HepG2 (cell line): ENCODE data around the gene APIP. TPM values are rescaled to one million over a fixed set of nuclear protein-coding genes. Genes with fewer than 3 reads are reported as not detected.

ENCODE experiments used
- AGO2 ChIP-seq: fragments of 200-400 bp; formaldehyde crosslinking; optimal IDR thresholded peaks from 2 replicates; pipeline ENCODE3; 2017; ENCODE audit warnings: mild to moderate bottlenecking, low read depth, low read length, moderate library complexity
- ARNT2 ChIP-seq: sonication (generic); formaldehyde crosslinking; IDR thresholded peaks from 2 replicates; pipeline ENCODE4 v1.8.0; 2022; ENCODE audit warnings: mild to moderate bottlenecking, low read depth, missing genetic modification reagents, moderate library complexity
- CREB1 ChIP-seq, 2 experiments: fragments of 450-650 bp in 1 of 2; IDR thresholded peaks; 2 replicates each; pipeline ENCODE4 v1.6.1; 2016 to 2017; ENCODE audit warnings: control low read depth in 1 of 2, mild to moderate bottlenecking in 1 of 2, missing compliant biosample characterization in 1 of 2, missing genetic modification characterization in 1 of 2
- FOXM1 ChIP-seq: sonication (generic); formaldehyde crosslinking; IDR thresholded peaks from 2 replicates; pipeline ENCODE4 v1.5.0; 2020; ENCODE audit warnings: missing genetic modification reagents
- GATAD2A ChIP-seq: IDR thresholded peaks from 2 replicates; pipeline ENCODE4 v1.6.1; 2016
- GFI1 ChIP-seq: sonication (generic); formaldehyde crosslinking; IDR thresholded peaks from 2 replicates; pipeline ENCODE4 v1.5.0; 2020; ENCODE audit warnings: missing genetic modification reagents, mild to moderate bottlenecking, borderline replicate concordance
- MXD4 ChIP-seq: IDR thresholded peaks from 2 replicates; pipeline ENCODE4 v1.6.1; 2016; ENCODE audit warnings: mild to moderate bottlenecking, missing biosample characterization, missing genetic modification reagents
- PAX8 ChIP-seq: sonication (generic); formaldehyde crosslinking; IDR thresholded peaks from 2 replicates; pipeline ENCODE4 v1.8.0; 2022; ENCODE audit warnings: mild to moderate bottlenecking, missing genetic modification reagents, borderline replicate concordance
- PAXIP1 ChIP-seq: sonication (generic); formaldehyde crosslinking; conservative IDR thresholded peaks from 2 replicates; pipeline ENCODE4 v1.4.0; 2020; ENCODE audit warnings: mild to moderate bottlenecking, missing genetic modification reagents, moderate library complexity
- PCBP1 ChIP-seq: fragments of 200-400 bp; formaldehyde crosslinking; IDR thresholded peaks from 2 replicates; pipeline ENCODE4 v1.6.1; 2017; ENCODE audit warnings: mild to moderate bottlenecking, low read depth, low read length, borderline replicate concordance
- PHF8 ChIP-seq: sonication (generic); formaldehyde crosslinking; IDR thresholded peaks from 2 replicates; pipeline ENCODE4 v1.5.0; 2020; ENCODE audit warnings: missing genetic modification reagents
- RFXANK ChIP-seq: IDR thresholded peaks from 2 replicates; pipeline ENCODE4 v1.6.1; 2016
- SNRNP70 ChIP-seq: fragments of 200-400 bp; formaldehyde crosslinking; IDR thresholded peaks from 2 replicates; pipeline ENCODE4 v1.6.1; 2017; ENCODE audit warnings: mild to moderate bottlenecking, low read depth, low read length, moderate library complexity
- TMF1 ChIP-seq: sonication (generic); formaldehyde crosslinking; IDR thresholded peaks from 2 replicates; pipeline ENCODE4 v1.8.1; 2022; ENCODE audit warnings: low read depth, missing genetic modification reagents
- WIZ ChIP-seq: sonication (generic); formaldehyde crosslinking; IDR thresholded peaks from 2 replicates; pipeline ENCODE4 v1.5.1; 2020; ENCODE audit warnings: mild to moderate bottlenecking, missing genetic modification reagents
- ZFAT ChIP-seq: sonication (generic); formaldehyde crosslinking; conservative IDR thresholded peaks from 2 replicates; pipeline ENCODE4 v1.8.1; 2023; ENCODE audit warnings: missing genetic modification reagents, inconsistent platforms
- ZNF580 ChIP-seq: IDR thresholded peaks from 2 replicates; pipeline ENCODE4 v1.6.1; 2016; ENCODE audit warnings: low read depth, borderline replicate concordance
- ZNF605 ChIP-seq: sonication (generic); formaldehyde crosslinking; IDR thresholded peaks from 2 replicates; pipeline ENCODE4 v1.8.0; 2022; ENCODE audit warnings: mild to moderate bottlenecking, missing genetic modification reagents
- polyA plus RNA-seq, 8 experiments: library from polyadenylated mRNA; depleted of rRNA in 3 of 8; stranded (reverse) in 7 of 8; unstranded in 1 of 8; fragments of >200 nt; fragmentation: Illumina TruSeq in 4 of 8; extraction: Trizol in 4 of 8; gene quantifications; 2 replicates each; pipeline versions ENCODE4 v1.2.1 to v1.2.3, GENCODE V29; 2011 to 2016; ENCODE audit warnings: low read depth in 4 of 8, missing spikeins in 1 of 8, mixed read lengths in 1 of 8; ENCODE audit not compliant: insufficient read depth in 1 of 8
- total RNA-seq, 5 experiments: library from RNA; depleted of rRNA; stranded (reverse); fragments of >200 nt; fragmentation: Illumina TruSeq; extraction: Trizol; gene quantifications; 2 replicates each; pipeline ENCODE4 v1.2.3, GENCODE V29; 2016; ENCODE audit warnings: low read depth in 1 of 5
- TF ChIP-seq, protein P1 (sequence below): sonication (generic); formaldehyde crosslinking; IDR thresholded peaks from 2 replicates; pipeline ENCODE4 v1.9.0; 2021; ENCODE audit warnings: missing genetic modification reagents, borderline replicate concordance
- TF ChIP-seq, protein P2 (sequence below): IDR thresholded peaks from 2 replicates; pipeline ENCODE4 v1.6.1; 2018; ENCODE audit warnings: missing genetic modification reagents, mild to moderate bottlenecking, missing compliant biosample characterization
- TF ChIP-seq, protein P3 (sequence below): sonication (generic); formaldehyde crosslinking; IDR thresholded peaks from 2 replicates; pipeline ENCODE4 v1.8.0; 2022; ENCODE audit warnings: mild to moderate bottlenecking, missing genetic modification reagents, borderline replicate concordance

The APIP gene
- total and polyA plus RNA-seq, 2 of the 13 experiments (the other 11 are each of a cell fraction or from before 2014, with no cell fraction given), result 16.9 to 31.0 TPM

GRCh38 chr11:34916015-34916842 is at the start of gene APIP, which contains the start of gene PDHX (continued):
- TF ChIP-seq PHF8, result peak; percentile 96
- TF ChIP-seq ZNF580, result peak; percentile 85; the same call in 1 of the 2 replicates
- TF ChIP-seq ARNT2, result peak; percentile 6; the same call in 1 of the 2 replicates
- TF ChIP-seq GFI1, result peak; percentile 3; the same call in 1 of the 2 replicates
- no peak for TF ChIP-seq WIZ (CRISPR knock-in tag)
- peak; percentile 30; the same call in 1 of the 2 replicates for TF ChIP-seq MXD4 (CRISPR knock-in tag)
- no peak for TF ChIP-seq CREB1 (IDR thresholded peaks at IDR 0.05)
- no peak for TF ChIP-seq CREB1 (CRISPR knock-in tag; IDR thresholded peaks at IDR 0.05)
- TF ChIP-seq RFXANK, result no peak; the same call in 1 of the 2 replicates
- no peak for TF ChIP-seq PAX8 (CRISPR knock-in tag)
- 0 out of 2 replicates have a peak, but pooled peaks have one; percentile 42 for TF ChIP-seq ZNF605
- TF ChIP-seq, protein P1, sequence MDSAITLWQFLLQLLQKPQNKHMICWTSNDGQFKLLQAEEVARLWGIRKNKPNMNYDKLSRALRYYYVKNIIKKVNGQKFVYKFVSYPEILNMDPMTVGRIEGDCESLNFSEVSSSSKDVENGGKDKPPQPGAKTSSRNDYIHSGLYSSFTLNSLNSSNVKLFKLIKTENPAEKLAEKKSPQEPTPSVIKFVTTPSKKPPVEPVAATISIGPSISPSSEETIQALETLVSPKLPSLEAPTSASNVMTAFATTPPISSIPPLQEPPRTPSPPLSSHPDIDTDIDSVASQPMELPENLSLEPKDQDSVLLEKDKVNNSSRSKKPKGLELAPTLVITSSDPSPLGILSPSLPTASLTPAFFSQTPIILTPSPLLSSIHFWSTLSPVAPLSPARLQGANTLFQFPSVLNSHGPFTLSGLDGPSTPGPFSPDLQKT, result no peak
- TF ChIP-seq, protein P2, sequence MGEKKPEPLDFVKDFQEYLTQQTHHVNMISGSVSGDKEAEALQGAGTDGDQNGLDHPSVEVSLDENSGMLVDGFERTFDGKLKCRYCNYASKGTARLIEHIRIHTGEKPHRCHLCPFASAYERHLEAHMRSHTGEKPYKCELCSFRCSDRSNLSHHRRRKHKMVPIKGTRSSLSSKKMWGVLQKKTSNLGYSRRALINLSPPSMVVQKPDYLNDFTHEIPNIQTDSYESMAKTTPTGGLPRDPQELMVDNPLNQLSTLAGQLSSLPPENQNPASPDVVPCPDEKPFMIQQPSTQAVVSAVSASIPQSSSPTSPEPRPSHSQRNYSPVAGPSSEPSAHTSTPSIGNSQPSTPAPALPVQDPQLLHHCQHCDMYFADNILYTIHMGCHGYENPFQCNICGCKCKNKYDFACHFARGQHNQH, result 0 out of 2 replicates have a peak, but pooled peaks have one; percentile 22
- no peak for TF ChIP-seq ZFAT (CRISPR knock-in tag)
- TF ChIP-seq SNRNP70, result no peak
- no peak for TF ChIP-seq FOXM1
- TF ChIP-seq, protein P3, sequence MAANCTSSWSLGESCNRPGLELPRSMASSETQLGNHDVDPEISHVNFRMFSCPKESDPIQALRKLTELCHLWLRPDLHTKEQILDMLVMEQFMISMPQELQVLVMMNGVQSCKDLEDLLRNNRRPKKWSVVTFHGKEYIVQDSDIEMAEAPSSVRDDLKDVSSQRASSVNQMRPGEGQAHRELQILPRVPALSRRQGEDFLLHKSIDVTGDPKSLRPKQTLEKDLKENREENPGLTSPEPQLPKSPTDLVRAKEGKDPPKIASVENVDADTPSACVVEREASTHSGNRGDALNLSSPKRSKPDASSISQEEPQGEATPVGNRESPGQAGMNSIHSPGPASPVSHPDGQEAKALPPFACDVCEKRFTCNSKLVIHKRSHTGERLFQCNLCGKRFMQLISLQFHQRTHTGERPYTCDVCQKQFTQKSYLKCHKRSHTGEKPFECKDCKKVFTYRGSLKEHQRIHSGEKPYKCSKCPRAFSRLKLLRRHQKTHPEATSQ (CRISPR knock-in tag), result peak; percentile 77; the same call in 1 of the 2 replicates
- no peak; the same call in 1 of the 2 replicates for TF ChIP-seq TMF1
- no peak for TF ChIP-seq PCBP1
- peak; percentile 57 for TF ChIP-seq AGO2
- TF ChIP-seq GATAD2A, result peak; percentile 36; the same call in 1 of the 2 replicates
- TF ChIP-seq PAXIP1 (CRISPR knock-in tag), result peak; percentile 56
